ENCODE results near the gene JAM3.

- TF ChIP-seq CTCF (IDR thresholded peaks at IDR 0.05 in 2 of 3, conservative IDR thresholded peaks at IDR 0.05 in 1 of 3; ENCODE audit: insufficient read depth in 2 of 3, low read depth in 1 of 3, low read length in 3 of 3), result no peak
- TF ChIP-seq NR2C1 (IDR thresholded peaks at IDR 0.05), result no peak
- no peak for TF ChIP-seq NR2C1 (tag; IDR thresholded peaks at IDR 0.05)
- TF ChIP-seq ZNF133 (CRISPR knock-in tag; IDR thresholded peaks at IDR 0.05), result no peak
Measured at GRCh38 chr11:134159652-134160051, 90.8 kb downstream of the JAM3 start.
